Measurements from ENCODE around the gene DBR1. TPM values are rescaled to one million over a fixed set of nuclear protein-coding genes. Genes with fewer than 3 reads are reported as not detected.

The DBR1 gene
- total RNA-seq, 1 experiment from 2014 or later = 19.8 TPM

DNA sequence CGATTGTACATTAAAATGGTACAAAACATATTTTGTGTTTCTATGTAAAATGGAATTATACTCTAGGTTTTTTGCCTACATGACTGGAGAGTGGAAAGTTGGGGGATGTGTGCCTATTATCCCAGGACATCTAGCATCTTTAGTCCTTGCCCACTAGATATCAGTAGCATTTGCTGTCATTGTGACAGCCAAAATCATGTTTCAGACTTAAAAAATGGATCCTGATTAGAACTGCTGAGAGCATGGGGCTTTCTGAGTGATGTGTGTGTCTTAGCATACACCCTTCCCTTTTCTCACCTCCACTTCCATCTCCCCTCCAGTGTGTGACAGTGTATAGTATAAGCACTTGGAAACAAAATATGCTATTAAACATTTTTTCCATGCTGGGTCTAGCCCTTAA lies 25.7 kb upstream of the DBR1 start:
- DNase-seq (ENCODE audit: low read depth in 1 of 2, low spot score in 2 of 2) = no peak
- Histone ChIP-seq H3K27me3 (replicated peaks) (no peaks in the 10 kb centered on the region), H3K4me1 (replicated peaks) (no peaks in the 10 kb centered on the region), H3K9me3 (replicated peaks) (no peaks in the 10 kb centered on the region), H3K27ac (no peak overlapping the region), H3K4me3 (no peak overlapping the region), H3K36me3 (peaks cover 9% of the 10 kb centered on the region)

DNA sequence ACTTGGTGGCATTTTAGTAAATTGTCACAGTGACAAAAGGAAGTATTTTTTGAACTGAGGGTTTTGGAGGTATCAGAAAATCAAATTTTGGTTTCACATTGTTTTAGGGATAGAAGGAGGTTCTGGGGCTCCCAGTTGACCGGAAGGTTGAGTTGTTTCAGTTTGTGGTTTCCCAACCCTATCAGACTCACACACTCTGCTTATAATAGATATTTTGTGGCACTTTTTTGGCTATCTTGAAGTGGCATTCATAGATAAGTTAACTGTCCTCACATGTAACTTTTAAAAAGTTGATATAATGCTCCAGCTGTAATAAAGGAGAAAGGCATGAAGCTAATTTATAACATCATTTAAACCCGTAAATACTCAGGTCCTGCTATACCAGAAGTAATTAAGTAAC lies 25.1 kb upstream of the DBR1 start:
- Histone ChIP-seq H3K4me1 (replicated peaks) (no peaks in the 10 kb centered on the region), H3K4me3 (no peak overlapping the region), H3K27me3 (replicated peaks) (no peaks in the 10 kb centered on the region), H3K9me3 (replicated peaks) (no peaks in the 10 kb centered on the region), H3K36me3 (peaks cover 9% of the 10 kb centered on the region), H3K27ac (no peak overlapping the region)
- DNase-seq (ENCODE audit: low read depth in 1 of 2, low spot score in 2 of 2) = no peak

DNA sequence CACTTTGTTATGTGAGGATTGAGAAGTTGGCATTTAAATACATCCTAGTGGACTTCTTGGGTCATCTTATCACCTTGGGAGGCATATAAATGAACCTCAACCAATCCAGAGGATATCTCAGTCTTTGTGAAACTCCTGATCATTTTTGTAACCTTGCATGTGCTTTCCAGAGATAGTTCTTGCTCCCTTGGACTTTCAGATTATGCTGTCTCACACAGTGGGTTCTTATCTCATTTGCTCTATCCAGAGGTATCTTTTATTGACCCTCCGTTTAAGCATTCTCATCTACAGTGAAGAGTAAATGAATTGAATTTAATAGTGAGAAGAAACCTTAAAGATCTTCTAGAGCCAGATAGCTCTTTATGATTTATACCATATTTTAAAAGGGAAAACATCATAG lies 22.8 kb upstream of the DBR1 start:
- Histone ChIP-seq H3K27ac (no peak overlapping the region), H3K4me3 (no peak overlapping the region), H3K4me1 (replicated peaks) (no peaks in the 10 kb centered on the region), H3K36me3 (peaks cover 6% of the 10 kb centered on the region), H3K27me3 (replicated peaks) (no peaks in the 10 kb centered on the region), H3K9me3 (replicated peaks) (no peaks in the 10 kb centered on the region)
- no peak for DNase-seq (ENCODE audit: low read depth in 1 of 2, low spot score in 2 of 2)

DNA sequence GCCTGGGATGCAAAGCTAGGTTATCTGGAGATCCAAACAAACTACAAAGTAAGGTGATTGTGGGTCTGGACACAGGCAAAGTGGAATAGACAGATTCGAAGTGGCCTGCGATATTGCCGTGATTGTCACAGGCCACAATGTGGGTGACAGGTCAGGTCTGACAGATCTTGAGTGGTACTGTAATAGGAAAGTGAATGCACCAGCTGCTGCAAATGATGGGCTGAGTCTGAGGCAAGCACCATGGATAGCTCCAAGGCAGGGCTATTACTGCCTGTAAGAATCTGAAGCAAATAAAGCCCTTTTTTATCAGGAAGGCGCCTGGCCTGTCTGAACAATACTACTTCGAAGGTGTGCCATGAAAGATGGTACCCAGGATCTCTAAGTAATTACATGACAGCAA lies 22.3 kb upstream of the DBR1 start:
- no peak for DNase-seq (ENCODE audit: low read depth in 1 of 2, low spot score in 2 of 2)
- no peaks in the 10 kb centered on the region for H3K4me1 ChIP-seq (replicated peaks)
- H3K27me3 ChIP-seq (replicated peaks) = no peaks in the 10 kb centered on the region
- no peak overlapping the region for H3K4me3 ChIP-seq
- no peak overlapping the region for H3K27ac ChIP-seq
- no peaks in the 10 kb centered on the region for H3K9me3 ChIP-seq (replicated peaks)
- H3K36me3 ChIP-seq = peaks cover 6% of the 10 kb centered on the region

DNA sequence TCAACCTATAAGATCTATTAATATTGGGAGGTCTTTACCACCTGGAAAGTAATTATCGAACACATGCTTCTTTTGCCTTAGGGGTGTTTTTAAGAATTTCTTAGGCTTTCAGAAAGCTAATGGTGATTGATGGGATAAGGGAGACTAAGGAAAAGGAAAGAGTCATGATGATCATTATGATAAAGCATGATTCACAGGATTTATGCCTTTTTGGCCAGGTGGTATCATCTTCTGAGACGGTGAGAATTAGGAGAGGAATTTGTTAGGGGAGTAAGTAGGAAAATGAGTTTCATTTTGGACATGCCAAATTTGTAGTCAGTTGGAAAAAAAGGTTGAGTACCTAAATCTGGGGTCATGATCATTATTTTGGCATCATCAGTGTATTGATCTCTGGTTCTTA lies 21.3 kb upstream of the DBR1 start:
- H3K27me3 ChIP-seq (replicated peaks) = no peaks in the 10 kb centered on the region
- DNase-seq (ENCODE audit: low read depth in 1 of 2, low spot score in 2 of 2) = no peak
- no peaks in the 10 kb centered on the region for H3K9me3 ChIP-seq (replicated peaks)
- H3K4me1 ChIP-seq (replicated peaks) = no peaks in the 10 kb centered on the region
- H3K4me3 ChIP-seq = no peak overlapping the region
- H3K36me3 ChIP-seq = peaks cover 14% of the 10 kb centered on the region
- no peak overlapping the region for H3K27ac ChIP-seq

DNA sequence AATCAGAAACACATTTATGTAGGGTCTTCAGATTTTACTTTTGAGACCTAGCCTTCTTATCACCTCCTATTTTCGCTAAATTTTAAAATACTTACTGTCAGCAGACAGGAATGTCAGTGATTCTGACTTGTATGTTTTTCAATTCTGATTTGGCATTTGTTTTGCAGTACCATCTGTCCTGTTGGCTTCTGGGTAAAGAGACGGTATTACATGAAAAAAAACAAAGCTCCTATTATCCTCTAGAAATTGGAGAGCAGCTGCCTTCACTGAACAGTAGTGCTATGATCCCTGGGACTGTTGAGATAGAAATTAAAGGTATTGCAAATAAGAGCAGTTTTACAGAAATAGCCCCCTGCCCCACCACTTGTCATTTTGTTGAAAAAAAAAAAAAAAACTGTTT lies 20.8 kb upstream of the DBR1 start:
- Histone ChIP-seq H3K27me3 (replicated peaks) (no peaks in the 10 kb centered on the region), H3K4me1 (replicated peaks) (no peaks in the 10 kb centered on the region), H3K36me3 (peaks cover 19% of the 10 kb centered on the region), H3K27ac (no peak overlapping the region), H3K4me3 (no peak overlapping the region), H3K9me3 (replicated peaks) (no peaks in the 10 kb centered on the region)
- DNase-seq (ENCODE audit: low read depth in 1 of 2, low spot score in 2 of 2) = no peak

DNA sequence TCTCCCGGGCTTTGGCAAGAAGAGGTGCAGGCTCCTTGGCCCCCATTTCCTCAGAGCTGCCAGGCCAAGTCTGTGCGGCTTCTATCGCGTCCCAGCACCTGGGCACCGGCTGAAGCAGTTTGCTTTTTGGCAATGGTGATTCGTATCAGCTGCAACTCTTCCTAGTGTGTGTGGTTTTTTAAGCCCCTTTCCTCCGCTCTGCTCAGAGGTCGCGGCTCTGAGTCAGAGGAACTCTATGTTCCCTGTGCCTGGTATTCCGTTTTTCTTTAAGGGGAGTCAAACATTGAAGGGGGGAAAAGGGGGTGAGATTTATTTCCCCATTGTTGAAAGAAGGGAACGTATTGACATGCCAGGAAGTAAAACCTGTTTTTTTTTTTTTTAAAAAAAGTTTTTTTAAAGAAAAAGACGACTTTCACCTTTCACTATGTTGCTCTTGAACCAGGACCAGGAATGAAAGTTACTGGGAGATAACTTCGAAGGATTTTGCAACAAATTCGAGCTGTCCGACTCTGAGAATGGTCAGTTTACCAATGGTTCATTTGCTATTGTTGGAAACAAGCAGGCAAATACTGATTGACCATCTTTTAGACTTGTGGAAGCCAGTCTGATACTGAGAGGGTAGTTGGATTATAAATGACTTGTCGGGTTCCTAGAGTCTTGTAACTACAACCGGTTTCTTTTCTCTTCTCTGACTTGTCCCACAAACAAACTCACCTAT lies 13.5 kb upstream of the DBR1 start:
- peaks cover 31% of the 10 kb centered on the region for H3K36me3 ChIP-seq
- H3K27ac ChIP-seq = peak overlapping the region; percentile 75
- H3K9me3 ChIP-seq (replicated peaks) = no peaks in the 10 kb centered on the region
- peak in 1 of 2 experiments; percentile 58 for DNase-seq (ENCODE audit: low read depth in 1 of 2, low spot score in 2 of 2)
- peak overlapping the region; percentile 71 for H3K4me3 ChIP-seq
- peaks cover 14% of the 10 kb centered on the region for H3K27me3 ChIP-seq (replicated peaks)
- peaks cover 7% of the 10 kb centered on the region for H3K4me1 ChIP-seq (replicated peaks)

DNA sequence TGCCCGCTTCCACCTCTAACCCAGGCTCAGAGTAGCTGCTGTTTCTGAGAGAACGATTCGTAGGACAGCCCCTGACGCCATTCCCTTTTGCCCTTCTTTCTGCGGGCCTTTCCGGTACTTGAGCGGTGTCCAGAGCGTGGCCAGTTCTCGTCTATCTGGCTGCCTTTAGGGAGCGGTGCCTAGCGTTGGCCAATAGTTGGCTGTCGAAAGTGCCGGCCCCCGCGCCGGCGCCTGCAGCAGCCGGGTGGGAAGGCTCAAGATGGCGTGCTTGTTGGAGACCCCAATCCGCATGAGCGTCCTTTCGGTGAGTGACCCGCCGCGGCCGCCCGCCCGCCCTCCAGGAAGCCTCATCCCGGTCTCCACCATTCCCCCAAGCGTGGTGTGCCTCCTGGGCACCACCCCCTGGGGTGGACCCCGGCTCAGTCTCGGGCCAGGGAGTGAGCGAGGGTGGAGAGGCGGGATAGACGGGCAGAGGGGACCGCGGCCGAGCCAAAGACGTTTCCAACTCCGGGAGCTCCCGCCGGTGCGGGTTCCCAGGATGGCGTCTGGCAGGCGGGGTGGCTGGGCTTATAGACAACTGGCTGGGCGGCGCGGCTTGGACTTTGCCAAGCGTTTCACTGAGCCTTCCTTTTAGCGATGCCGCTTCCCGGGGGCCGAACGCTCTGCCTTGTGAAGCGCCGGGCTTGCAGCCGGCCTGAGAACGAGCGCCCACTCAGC lies 12.7 kb upstream of the DBR1 start, which contains the start of gene ARMC8:
Gene ARMC8 (plus strand): TSS at position 6 of the 717 bp plus-strand sequence. CDS start 254 bp downstream, at position 260.
- DNase-seq (ENCODE audit: low read depth in 1 of 2, low spot score in 2 of 2) = peak; percentile 54 to 92
- Histone ChIP-seq H3K4me1 (replicated peaks) (peaks cover 7% of the 10 kb centered on the region), H3K27me3 (replicated peaks) (peaks cover 14% of the 10 kb centered on the region), H3K27ac (peak within 1 kb of the TSS; percentile 75), H3K4me3 (peak within 1 kb of the TSS; percentile 71), H3K36me3 (peaks cover 31% of the 10 kb centered on the region), H3K9me3 (replicated peaks) (no peaks in the 10 kb centered on the region)

DNA sequence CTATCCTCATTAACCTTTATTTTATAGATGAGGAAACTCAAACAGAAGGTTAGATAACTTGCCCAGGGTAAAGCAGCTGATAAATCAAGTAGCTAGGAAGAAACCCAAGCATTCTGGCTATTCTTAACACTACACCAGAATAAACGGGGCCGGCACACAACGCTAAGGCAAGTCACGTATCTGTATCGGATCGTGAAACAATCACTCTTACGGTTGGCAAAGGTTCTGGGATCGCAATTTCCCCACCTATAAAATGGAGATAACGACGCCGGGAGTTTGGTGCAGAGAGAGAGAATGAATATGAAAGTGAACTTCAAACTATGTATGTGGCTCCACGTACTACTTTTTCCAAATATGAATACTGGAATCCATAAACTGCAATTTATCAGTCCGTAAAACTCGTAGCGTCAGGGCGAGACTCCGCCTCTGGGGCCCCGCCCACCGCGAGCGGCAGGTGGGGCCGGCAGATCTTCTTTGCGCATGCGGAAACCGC lies 12.1 kb upstream of the DBR1 start:
- peak in 1 of 2 experiments; percentile 80 for DNase-seq (ENCODE audit: low read depth in 1 of 2, low spot score in 2 of 2)
- peaks cover 7% of the 10 kb centered on the region for H3K4me1 ChIP-seq (replicated peaks)
- H3K9me3 ChIP-seq (replicated peaks) = no peaks in the 10 kb centered on the region
- peaks cover 31% of the 10 kb centered on the region for H3K36me3 ChIP-seq
- H3K4me3 ChIP-seq = peak overlapping the region; percentile 71
- H3K27me3 ChIP-seq (replicated peaks) = peaks cover 14% of the 10 kb centered on the region
- H3K27ac ChIP-seq = peak overlapping the region; percentile 75

DNA sequence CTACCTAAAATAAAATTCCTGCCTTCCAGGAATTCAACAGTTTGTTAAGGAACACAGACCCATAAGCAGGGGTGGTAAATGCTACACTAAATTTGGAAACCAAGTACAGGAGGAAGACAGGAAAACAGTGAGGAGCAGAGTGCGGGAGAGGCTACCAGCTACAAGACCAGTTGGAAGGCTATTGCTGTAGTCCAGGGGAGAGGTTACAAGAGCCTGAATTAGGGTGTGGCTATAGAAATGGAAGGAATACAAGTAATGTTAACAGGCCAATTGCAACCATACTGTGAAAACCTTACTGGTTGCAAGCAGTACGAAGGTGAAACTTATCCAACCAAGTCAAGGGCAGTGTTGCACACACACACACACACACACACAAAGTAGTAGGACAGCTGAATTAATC lies 11.5 kb upstream of the DBR1 start:
- H3K27ac ChIP-seq = no peak overlapping the region
- no peak for DNase-seq (ENCODE audit: low read depth in 1 of 2, low spot score in 2 of 2)
- H3K4me3 ChIP-seq = no peak overlapping the region
- peaks cover 25% of the 10 kb centered on the region for H3K36me3 ChIP-seq
- H3K9me3 ChIP-seq (replicated peaks) = no peaks in the 10 kb centered on the region
- peaks cover 14% of the 10 kb centered on the region for H3K27me3 ChIP-seq (replicated peaks)
- peaks cover 7% of the 10 kb centered on the region for H3K4me1 ChIP-seq (replicated peaks)

DNA sequence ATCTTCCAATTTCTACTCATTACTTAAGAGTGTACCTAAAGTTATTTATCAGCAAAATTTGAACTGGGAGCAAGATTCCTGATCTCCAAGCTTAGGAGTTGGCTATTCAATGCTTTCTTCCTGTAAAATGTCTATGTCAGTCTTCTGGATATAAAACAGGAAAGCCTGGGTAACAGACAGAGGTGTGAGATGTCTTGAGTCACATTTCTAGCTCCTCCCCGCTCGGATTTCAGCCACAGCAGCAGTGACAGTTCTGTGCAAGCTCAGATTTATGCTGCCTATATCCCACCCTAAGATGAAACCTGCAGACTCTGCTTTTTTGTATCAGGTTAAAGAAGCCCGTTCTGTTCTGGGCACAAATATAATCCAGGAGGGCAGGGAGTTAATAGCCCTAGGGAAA lies 10.3 kb upstream of the DBR1 start:
- Histone ChIP-seq H3K36me3 (peaks cover 17% of the 10 kb centered on the region), H3K4me1 (replicated peaks) (peaks cover 7% of the 10 kb centered on the region), H3K27ac (no peak overlapping the region), H3K27me3 (replicated peaks) (peaks cover 14% of the 10 kb centered on the region), H3K9me3 (replicated peaks) (no peaks in the 10 kb centered on the region), H3K4me3 (no peak overlapping the region)
- DNase-seq (ENCODE audit: low read depth in 1 of 2, low spot score in 2 of 2) = no peak

DNA sequence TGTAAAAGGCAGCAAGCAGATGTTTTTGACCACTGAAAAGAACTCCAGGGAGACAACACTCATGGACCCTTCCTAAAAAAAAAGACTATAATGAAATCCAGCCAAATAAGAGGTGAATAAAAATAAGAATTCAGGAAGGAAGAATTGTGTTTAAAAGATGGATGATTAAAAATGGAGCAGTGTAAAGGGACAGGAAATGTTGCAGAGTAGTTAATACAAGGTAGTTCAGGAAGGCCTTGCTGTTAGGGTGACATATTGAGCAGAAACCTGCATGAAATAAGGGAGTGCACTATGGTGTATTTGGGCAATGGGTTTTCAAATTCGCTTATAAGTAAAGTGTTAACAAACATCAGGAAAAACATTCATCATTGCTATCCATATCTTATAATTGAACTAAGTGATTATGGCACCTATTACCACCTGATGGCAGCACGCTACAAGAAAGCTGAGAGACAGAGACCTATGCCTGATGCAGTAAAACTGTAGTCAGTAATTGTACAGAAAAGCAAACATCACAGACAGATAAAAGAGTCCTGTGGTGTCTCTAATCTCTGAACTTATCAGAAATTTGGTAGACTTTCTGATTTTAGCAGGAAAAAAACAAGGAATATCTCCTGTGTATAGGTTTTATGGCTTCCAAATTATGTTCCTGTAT lies 5.8 kb upstream of the DBR1 start:
- H3K9me3 ChIP-seq (replicated peaks) = no peaks in the 10 kb centered on the region
- H3K27me3 ChIP-seq (replicated peaks) = peaks cover 14% of the 10 kb centered on the region
- H3K4me1 ChIP-seq (replicated peaks) = no peaks in the 10 kb centered on the region
- no peaks in the 10 kb centered on the region for H3K36me3 ChIP-seq
- no peak overlapping the region for H3K4me3 ChIP-seq
- no peak for DNase-seq (ENCODE audit: low read depth in 1 of 2, low spot score in 2 of 2)
- H3K27ac ChIP-seq = no peak overlapping the region

DNA sequence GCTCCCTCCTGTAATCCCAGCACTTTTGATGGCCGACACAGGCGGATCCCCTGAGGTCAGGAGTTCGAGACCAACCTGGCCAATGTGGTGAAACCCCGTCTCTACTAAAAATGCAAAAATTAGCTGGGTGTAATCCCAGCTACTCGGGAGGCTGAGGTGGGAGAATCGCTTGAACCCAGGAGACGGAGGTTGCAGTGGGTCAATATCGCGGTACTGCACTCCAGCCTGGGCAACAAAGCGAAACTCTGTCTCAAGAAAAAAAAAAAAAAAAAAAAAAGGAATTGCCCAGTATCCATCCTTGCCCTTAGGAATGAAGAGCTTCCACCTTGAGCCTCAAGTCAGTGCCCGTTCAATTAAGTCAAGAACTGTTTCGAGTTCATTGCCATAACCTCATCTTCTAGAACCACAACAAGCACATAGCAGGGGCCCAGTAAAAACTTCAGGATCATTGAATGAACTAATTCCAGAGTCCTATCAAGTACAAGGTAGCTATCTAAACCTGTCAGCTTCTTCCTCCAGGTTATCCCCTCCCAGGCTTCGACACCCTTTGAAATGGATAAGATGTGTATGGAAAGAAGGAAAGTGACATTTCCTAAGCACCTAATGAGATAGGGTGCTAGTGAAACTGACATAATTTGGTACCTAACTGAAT lies 826 bp downstream of the DBR1 start:
- no peaks in the 10 kb centered on the region for H3K4me1 ChIP-seq (replicated peaks)
- no peak overlapping the region for H3K27ac ChIP-seq
- no peak for DNase-seq (ENCODE audit: low read depth in 1 of 2, low spot score in 2 of 2)
- peaks cover 33% of the 10 kb centered on the region for H3K36me3 ChIP-seq
- H3K27me3 ChIP-seq (replicated peaks) = no peaks in the 10 kb centered on the region
- no peaks in the 10 kb centered on the region for H3K9me3 ChIP-seq (replicated peaks)
- peak overlapping the region; percentile 63 for H3K4me3 ChIP-seq
